HPDE6-E6E7 (cell line): ENCODE data around the gene UTRN.

ENCODE experiments used
- DNase-seq: peaks from one replicate; pipeline ENCODE4 v3.0.0; 2011; ENCODE audit warnings: missing footprints; ENCODE audit errors: extremely low spot score

The UTRN gene

DNA sequence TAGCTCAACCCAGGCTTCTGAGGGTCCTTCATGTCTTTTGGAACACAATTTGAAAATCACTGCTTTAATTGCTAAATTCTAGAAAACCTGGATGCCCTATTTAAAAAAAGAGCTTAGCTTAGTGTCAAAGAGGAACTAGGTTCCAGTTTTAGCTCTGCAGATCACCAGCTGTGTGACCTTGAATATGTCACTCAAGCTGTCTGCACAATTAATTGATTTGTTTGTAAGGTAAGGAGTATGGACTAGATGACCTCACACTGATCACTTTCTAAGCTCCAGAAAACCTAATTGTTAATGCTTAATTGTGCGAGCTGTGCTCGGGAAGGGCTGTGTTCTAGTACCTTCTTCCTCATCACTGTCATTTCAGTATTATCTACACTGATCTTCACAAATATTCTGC, 26.2 kb downstream of the UTRN start:
- no peak for DNase-seq

DNA sequence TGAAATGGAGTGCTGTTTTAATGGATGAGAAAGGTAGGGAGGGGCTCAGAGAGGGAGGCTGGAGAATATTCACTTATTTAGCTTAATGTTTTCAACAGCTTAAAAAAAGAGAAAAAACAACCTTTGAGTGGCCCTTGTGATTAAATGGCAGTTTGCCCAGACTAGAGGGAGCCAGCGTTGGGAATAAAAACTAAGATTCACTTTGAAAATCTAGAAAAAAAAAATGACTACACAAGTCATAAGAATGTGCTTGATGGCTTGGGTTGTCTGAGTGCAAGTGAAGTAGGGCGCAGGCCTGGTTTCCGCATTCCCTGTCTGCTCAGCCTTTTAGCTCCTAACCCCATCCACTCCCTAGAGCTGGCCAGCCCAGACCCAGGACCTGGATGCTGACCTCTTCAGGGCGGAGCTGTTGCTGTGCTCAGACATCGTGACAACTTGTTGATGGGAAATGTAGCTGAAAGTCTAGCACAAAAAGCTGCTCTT, 28.9 kb downstream of the UTRN start:
- no peak for DNase-seq

- no peak for DNase-seq
Measured at GRCh38 chr6:144314562-144314961, 29.4 kb downstream of the UTRN start.

- DNase-seq: no peak
Measured at GRCh38 chr6:144315226-144315980, 30.3 kb downstream of the UTRN start.

- DNase-seq: no peak
Measured at GRCh38 chr6:144315981-144316861, 31.1 kb downstream of the UTRN start.

DNA sequence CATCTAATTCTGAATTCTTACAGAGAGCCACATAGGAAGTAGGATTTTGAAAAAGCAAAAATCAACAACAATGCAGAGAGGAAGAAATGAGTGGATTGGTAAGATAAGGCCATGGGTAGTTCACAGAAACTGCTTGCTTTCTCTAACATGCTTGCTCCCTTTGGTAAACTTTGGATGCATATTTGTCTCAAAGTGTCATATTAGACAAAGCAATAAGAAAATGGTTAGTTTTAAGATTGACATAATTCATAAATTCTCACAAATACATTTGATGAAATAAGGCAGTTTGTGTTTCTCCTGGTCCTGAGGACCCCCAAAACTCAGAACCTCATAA, 31.7 kb downstream of the UTRN start:
- DNase-seq: no peak

DNA sequence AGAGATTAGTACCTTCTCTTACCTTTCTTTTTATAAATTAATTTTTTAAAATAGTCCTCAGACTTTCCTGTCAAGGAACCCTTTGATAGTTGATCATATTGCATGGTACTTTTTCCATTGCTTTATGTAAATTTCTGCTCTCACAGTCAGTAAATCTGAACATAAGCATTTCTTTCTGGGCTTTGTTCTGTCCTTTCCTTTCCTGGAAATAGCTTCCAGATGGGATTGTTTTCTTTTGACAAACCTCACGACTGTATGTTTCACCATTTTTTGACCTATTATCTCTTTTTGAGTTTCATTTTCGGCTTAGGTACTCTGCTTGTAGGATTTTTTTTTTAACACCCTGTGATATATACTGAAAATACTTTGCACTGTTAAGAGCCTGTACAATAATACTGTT, 32.6 kb downstream of the UTRN start:
- DNase-seq: no peak

DNA sequence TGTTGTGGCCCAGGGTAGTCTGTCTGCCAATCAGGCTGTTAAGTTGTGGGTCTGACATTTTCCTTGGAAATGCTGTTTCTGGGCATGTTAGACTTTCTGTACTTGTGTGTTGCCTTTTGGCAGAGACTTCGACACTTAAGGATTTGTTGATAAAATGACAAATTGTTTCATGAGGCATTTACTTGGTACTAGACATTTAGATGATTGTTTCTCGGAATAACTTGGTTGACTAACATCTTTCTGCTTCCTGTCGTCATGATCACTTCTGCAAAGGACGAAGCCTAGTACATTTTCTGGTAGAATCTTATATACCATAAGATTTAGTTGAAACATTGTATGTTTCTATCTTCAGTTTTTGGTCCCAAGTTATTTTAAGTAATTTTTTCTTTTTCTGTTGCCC, 34.1 kb downstream of the UTRN start:
- no peak for DNase-seq

- no peak for DNase-seq
Measured at GRCh38 chr6:144320741-144321140, 35.6 kb downstream of the UTRN start.

DNA sequence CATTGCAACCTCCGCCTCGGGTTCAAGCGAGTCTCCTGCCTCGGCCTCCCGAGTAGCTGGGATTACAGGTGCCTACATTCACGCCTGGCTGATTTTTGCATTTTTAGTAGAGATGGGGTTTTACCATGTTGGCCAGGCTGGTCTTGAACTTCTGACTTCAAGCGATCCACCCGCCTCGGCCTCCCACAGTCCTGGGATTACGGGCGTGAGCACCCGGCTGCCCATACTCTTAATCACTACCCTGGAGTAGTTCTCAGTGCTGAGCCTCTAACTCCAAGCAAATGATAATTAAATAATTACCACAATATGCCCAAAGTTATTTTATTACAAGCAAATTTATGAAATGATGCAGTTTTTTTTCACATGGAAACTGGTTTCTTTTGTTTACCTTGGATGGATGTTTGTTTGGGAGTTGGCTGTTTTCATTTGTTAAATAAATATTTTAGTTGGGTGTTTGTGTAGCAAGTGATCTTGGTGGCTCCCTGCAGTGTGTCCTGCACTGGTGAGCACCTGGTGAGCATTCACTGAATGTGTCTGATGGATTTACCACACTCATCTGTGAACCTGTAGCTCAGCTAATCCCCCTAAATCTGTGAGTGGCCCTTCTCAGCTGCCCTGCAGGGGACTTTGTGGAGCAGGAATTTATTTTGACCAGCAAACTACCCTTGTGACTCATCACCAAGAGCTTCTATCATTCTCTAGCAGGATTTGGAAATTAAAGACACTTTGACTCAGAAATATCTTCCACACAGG, 36.9 kb downstream of the UTRN start:
- DNase-seq: no peak

- DNase-seq: no peak
Measured at GRCh38 chr6:144325232-144325631, 40.1 kb downstream of the UTRN start.

DNA sequence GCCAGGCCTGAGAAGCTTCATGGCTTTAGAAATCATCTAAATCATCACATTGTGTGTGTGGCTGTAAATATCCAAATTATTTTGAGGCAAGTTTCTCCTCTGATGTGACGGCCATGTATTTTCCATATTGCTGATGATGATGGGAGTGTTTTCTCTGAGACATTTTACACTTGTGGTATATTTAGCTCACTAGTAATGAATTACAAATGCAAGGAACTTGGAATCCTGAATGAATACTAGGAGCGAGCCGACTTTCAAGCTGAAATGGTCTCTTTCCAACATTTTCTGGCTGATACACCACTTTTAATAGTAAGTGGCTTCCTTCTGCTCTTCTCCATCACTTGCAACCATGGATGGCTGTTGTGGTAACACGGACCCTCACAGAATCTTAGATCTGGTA, 41.3 kb downstream of the UTRN start:
- DNase-seq: no peak

DNA sequence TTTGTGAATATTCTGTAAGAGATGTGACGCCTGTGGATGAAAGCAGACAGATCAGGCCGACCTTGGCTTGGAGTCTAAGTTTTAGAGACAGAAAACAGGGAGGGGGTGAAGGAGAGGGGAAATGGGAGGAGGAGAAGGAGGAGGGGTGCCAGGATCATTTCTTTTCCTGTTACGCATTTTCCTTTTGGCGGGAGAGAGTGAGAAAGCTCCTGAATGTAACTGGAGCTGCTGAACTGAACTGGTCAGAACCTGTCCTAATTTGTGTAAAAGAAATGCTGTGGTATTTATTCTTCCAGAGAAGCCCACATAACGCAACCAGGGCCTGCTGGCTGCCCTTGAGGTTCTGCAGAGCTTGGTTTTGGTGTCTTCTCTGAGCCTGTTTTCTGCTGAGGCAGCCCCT, 41.9 kb downstream of the UTRN start:
- DNase-seq: no peak

DNA sequence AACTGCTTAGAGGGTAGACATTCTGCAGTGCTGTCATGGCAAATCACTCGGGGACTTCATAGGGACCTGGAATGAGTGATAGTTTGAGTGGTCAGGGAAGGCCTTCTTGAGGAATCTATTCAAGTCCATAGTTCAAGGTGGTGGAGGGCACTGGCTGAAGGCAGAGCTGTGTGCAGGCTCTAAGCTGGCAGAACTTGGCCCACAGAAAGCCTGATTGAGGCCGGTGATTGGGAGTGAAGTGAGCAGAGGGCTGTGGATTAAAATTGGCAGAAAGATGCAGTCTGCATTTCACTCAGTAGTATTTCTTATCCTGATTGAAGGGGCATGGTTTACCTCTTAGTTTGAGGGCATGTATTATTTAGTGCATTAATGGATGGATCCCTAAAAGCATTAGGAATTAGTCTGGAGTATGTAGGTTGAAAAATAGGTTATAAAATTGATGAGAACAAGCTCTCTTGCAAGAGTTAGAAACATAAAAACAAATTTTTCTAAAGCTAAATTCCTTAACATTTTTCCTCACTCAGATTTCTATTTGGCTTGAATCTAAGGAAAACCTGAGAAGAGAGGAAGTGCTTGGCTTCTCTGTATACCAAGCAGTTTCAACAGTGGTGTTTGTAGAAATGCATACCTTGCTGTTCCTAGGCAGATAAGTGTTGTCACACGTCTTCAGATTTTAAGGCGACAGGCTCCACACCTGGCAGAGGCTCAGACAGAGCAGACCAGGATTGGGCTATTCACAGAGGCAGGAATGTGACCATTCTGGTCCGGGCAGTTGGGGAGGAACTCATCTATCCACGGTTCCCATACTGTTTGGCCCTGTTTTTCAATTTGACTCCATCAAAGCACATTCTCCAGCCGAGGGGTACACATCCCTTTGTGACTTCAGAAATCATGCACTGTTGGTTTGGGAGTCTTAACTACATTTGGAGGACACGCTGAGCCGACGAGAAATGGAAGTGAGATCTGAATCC, 45.2 kb downstream of the UTRN start:
- DNase-seq: peak; percentile 68

DNA sequence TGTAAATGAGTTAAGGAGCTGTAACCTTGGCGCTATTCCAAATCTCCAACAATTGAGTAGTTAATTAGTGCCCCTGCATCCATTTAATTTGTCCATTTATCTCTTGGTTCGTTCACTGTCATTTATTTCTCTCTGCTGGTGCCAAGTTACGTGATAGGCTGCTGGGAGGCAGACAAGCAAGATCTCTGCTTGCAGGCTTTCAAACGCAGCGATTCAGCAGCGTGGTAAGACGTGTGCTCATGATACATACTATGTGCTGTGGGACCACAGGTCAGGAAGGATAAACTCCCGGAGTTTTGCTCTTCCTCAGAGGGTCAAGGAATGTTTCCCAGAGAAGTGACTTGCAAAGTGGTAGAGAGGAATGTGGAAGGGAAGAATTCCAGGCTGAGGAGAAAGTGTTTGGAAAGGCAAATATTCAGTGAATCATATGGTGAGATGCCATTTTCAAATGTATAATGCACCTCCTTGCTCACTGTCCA, 46.4 kb downstream of the UTRN start:
- no peak for DNase-seq

GRCh38 chr6:144332177-144332576, 47.0 kb downstream of the UTRN start:
- no peak for DNase-seq

DNA sequence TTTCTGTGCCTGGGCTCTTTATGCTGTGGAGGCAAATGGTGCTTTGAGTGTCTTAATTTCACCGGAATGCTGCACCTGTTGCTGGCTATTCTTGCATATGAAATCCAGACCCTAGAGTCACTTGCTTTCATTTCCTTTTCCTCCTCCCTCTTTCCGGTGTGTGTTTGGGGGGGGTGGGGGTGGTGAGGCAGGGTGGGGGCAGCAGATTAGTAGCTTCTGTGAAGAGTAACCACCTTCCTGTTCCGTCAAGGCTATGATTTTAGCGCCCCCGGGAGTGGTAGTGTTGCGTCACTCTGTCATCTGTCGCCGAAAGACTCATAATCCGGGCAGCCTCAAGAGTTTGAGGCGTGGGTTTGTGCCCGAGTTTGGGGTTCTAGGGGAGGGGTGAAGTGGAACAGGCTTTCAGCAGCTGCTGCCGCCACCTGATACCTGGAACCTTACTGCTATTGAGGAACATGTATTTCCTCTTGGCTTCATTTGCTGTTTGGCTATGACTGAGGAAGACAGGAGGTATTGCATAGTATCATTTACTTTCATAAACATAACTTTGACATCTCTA, 49.1 kb downstream of the UTRN start:
- DNase-seq: no peak
